HepG2 (cell line): ENCODE data around the gene EMC9. TPM values are rescaled to one million over a fixed set of nuclear protein-coding genes. Genes with fewer than 3 reads are reported as not detected.

Source experiments
- FLYWCH1 ChIP-seq: sonication (generic); formaldehyde crosslinking; IDR thresholded peaks from 2 replicates; pipeline ENCODE4 v1.8.1; 2023; ENCODE audit warnings: mild to moderate bottlenecking, missing genetic modification reagents
- FOXO1 ChIP-seq: sonication (generic); formaldehyde crosslinking; IDR thresholded peaks from 2 replicates; pipeline ENCODE4 v1.4.0; 2020; ENCODE audit warnings: missing genetic modification reagents
- JARID2 ChIP-seq: sonication (generic); formaldehyde crosslinking; IDR thresholded peaks from 2 replicates; pipeline ENCODE4 v1.8.1; 2023; ENCODE audit warnings: missing genetic modification reagents, inconsistent platforms; ENCODE audit not compliant: insufficient replicate concordance
- JDP2 ChIP-seq: sonication (generic); formaldehyde crosslinking; IDR thresholded peaks from 2 replicates; pipeline ENCODE4 v1.8.1; 2022; ENCODE audit warnings: missing genetic modification reagents, borderline replicate concordance
- KAT8 ChIP-seq: IDR thresholded peaks from 2 replicates; pipeline ENCODE4 v1.6.1; 2016; ENCODE audit warnings: missing genetic modification reagents, missing compliant biosample characterization
- KDM3A ChIP-seq: IDR thresholded peaks from 2 replicates; pipeline ENCODE4 v1.6.1; 2018; ENCODE audit warnings: low read depth, missing compliant biosample characterization
- NFKBIZ ChIP-seq: IDR thresholded peaks from 2 replicates; pipeline ENCODE4 v1.6.1; 2018; ENCODE audit warnings: missing genetic modification reagents, missing compliant biosample characterization
- PHF5A ChIP-seq: IDR thresholded peaks from one replicate; pipeline ENCODE4 v1.6.1; 2018; ENCODE audit warnings: low read depth, missing genetic modification reagents; ENCODE audit not compliant: unreplicated experiment
- RARG ChIP-seq: sonication (generic); formaldehyde crosslinking; IDR thresholded peaks from 2 replicates; pipeline ENCODE4 v1.4.0; 2020; ENCODE audit warnings: low read depth, mild to moderate bottlenecking, missing genetic modification reagents
- RFXAP ChIP-seq: sonication (generic); formaldehyde crosslinking; IDR thresholded peaks from 2 replicates; pipeline ENCODE4 v1.4.0; 2020; ENCODE audit warnings: missing genetic modification reagents, borderline replicate concordance
- SIX4 ChIP-seq: sonication (generic); formaldehyde crosslinking; IDR thresholded peaks from 2 replicates; pipeline ENCODE4 v1.4.0; 2020; ENCODE audit warnings: missing genetic modification reagents
- SMAD9 ChIP-seq: sonication (generic); formaldehyde crosslinking; IDR thresholded peaks from 2 replicates; pipeline ENCODE4 v1.5.1; 2020; ENCODE audit warnings: mild to moderate bottlenecking, missing genetic modification reagents
- THAP11 ChIP-seq: IDR thresholded peaks from 2 replicates; pipeline ENCODE4 v1.6.1; 2016; ENCODE audit warnings: missing biosample characterization, missing genetic modification reagents
- ZNF550 ChIP-seq: sonication (generic); formaldehyde crosslinking; IDR thresholded peaks from 2 replicates; pipeline ENCODE4 v1.4.0; 2020; ENCODE audit warnings: mild to moderate bottlenecking, missing genetic modification reagents, borderline replicate concordance
- ZSCAN9 ChIP-seq: IDR thresholded peaks from 2 replicates; pipeline ENCODE4 v1.6.1; 2016; ENCODE audit warnings: borderline replicate concordance
- polyA plus RNA-seq, 8 experiments: library from polyadenylated mRNA; depleted of rRNA in 3 of 8; stranded (reverse) in 7 of 8; unstranded in 1 of 8; fragments of >200 nt; fragmentation: Illumina TruSeq in 4 of 8; extraction: Trizol in 4 of 8; gene quantifications; 2 replicates each; pipeline versions ENCODE4 v1.2.1 to v1.2.3, GENCODE V29; 2011 to 2016; ENCODE audit warnings: low read depth in 4 of 8, missing spikeins in 1 of 8, mixed read lengths in 1 of 8; ENCODE audit not compliant: insufficient read depth in 1 of 8
- total RNA-seq, 5 experiments: library from RNA; depleted of rRNA; stranded (reverse); fragments of >200 nt; fragmentation: Illumina TruSeq; extraction: Trizol; gene quantifications; 2 replicates each; pipeline ENCODE4 v1.2.3, GENCODE V29; 2016; ENCODE audit warnings: low read depth in 1 of 5
- TF ChIP-seq, protein P1 (sequence below), 2 experiments: fragments of 450-650 bp in 1 of 2; sonication (generic) in 1 of 2; formaldehyde crosslinking; IDR thresholded peaks; 2 replicates each; pipeline versions ENCODE4 v1.5.0 to v1.8.0; 2020 to 2022; ENCODE audit warnings: mild to moderate bottlenecking in 1 of 2, missing genetic modification reagents in 1 of 2
- TF ChIP-seq, protein P2 (sequence below): sonication (generic); formaldehyde crosslinking; conservative IDR thresholded peaks from 2 replicates; pipeline ENCODE4 v1.4.0; 2020; ENCODE audit warnings: mild to moderate bottlenecking, missing genetic modification reagents, moderate library complexity
- TF ChIP-seq, protein P3 (sequence below): sonication (generic); formaldehyde crosslinking; IDR thresholded peaks from 2 replicates; pipeline ENCODE4 v1.4.0; 2020; ENCODE audit warnings: mild to moderate bottlenecking, missing genetic modification reagents
- TF ChIP-seq, protein P4 (sequence below): sonication (generic); formaldehyde crosslinking; IDR thresholded peaks from 2 replicates; pipeline ENCODE4 v1.5.0; 2020; ENCODE audit warnings: missing genetic modification reagents

EMC9 gene
- total and polyA plus RNA-seq, 2 of the 13 experiments (the other 11 are each of a cell fraction or from before 2014, with no cell fraction given) = 60.5 to 78.7 TPM

DNA sequence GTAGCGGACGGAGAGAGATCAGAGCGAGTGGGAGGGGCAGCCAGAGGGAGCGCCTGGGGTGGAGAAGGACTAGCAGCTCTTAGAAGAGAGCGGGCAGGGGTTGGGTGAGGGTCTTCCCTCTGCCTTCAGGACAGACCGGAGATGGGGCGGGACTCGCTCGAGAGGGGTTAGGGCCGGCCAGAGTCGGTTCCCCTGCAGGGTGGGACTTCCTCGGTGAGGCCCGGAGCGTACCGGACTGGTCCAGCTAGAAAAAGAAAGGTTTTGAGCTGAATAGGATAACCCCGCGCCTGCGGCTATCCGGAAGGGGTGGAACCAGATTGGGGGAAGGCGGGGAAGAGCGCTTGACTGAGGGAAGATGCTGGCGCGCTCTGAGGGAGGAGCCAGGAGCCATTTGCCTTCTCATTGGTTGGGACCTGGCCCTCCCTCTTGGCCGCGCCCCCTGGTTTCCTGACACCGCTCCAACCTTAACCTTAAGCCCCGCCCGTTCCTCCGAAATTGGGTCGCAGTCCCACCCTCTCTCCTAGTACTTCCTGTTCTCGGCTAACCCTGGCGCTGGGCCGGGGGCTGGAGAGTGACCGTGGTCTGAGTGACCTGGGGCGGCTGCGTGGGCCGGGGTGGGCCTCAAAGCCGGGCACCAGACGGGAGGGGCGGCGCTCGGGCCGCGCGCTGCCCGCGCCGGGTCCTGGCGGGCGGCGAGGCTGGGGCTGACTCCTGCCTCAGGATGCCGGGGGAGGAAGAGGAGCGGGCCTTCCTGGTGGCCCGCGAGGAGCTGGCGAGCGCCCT lies 5.8 kb upstream of the EMC9 start, which contains the start of gene RNF31 (continued):
- peak; percentile 26 for TF ChIP-seq PHF5A
- TF ChIP-seq FOXO1 (CRISPR knock-in tag) = peak; percentile 71
- TF ChIP-seq SMAD9 = no peak
- peak; percentile 55; the same call in 1 of the 2 replicates for TF ChIP-seq RFXAP (CRISPR knock-in tag)
- no peak for TF ChIP-seq FLYWCH1 (CRISPR knock-in tag)
- TF ChIP-seq RARG = peak; percentile 44; the same call in 1 of the 2 replicates
- TF ChIP-seq, protein P1, sequence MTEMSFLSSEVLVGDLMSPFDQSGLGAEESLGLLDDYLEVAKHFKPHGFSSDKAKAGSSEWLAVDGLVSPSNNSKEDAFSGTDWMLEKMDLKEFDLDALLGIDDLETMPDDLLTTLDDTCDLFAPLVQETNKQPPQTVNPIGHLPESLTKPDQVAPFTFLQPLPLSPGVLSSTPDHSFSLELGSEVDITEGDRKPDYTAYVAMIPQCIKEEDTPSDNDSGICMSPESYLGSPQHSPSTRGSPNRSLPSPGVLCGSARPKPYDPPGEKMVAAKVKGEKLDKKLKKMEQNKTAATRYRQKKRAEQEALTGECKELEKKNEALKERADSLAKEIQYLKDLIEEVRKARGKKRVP (CRISPR knock-in tag; IDR thresholded peaks at IDR 0.05) = no peak
- no peak for TF ChIP-seq JDP2 (CRISPR knock-in tag)
- TF ChIP-seq KDM3A (CRISPR knock-in tag) = no peak
- TF ChIP-seq KAT8 (CRISPR knock-in tag) = peak; percentile 84
- TF ChIP-seq, protein P2, sequence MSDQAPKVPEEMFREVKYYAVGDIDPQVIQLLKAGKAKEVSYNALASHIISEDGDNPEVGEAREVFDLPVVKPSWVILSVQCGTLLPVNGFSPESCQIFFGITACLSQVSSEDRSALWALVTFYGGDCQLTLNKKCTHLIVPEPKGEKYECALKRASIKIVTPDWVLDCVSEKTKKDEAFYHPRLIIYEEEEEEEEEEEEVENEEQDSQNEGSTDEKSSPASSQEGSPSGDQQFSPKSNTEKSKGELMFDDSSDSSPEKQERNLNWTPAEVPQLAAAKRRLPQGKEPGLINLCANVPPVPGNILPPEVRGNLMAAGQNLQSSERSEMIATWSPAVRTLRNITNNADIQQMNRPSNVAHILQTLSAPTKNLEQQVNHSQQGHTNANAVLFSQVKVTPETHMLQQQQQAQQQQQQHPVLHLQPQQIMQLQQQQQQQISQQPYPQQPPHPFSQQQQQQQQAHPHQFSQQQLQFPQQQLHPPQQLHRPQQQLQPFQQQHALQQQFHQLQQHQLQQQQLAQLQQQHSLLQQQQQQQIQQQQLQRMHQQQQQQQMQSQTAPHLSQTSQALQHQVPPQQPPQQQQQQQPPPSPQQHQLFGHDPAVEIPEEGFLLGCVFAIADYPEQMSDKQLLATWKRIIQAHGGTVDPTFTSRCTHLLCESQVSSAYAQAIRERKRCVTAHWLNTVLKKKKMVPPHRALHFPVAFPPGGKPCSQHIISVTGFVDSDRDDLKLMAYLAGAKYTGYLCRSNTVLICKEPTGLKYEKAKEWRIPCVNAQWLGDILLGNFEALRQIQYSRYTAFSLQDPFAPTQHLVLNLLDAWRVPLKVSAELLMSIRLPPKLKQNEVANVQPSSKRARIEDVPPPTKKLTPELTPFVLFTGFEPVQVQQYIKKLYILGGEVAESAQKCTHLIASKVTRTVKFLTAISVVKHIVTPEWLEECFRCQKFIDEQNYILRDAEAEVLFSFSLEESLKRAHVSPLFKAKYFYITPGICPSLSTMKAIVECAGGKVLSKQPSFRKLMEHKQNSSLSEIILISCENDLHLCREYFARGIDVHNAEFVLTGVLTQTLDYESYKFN = peak; percentile 11; the same call in 1 of the 2 replicates
- TF ChIP-seq, protein P3, sequence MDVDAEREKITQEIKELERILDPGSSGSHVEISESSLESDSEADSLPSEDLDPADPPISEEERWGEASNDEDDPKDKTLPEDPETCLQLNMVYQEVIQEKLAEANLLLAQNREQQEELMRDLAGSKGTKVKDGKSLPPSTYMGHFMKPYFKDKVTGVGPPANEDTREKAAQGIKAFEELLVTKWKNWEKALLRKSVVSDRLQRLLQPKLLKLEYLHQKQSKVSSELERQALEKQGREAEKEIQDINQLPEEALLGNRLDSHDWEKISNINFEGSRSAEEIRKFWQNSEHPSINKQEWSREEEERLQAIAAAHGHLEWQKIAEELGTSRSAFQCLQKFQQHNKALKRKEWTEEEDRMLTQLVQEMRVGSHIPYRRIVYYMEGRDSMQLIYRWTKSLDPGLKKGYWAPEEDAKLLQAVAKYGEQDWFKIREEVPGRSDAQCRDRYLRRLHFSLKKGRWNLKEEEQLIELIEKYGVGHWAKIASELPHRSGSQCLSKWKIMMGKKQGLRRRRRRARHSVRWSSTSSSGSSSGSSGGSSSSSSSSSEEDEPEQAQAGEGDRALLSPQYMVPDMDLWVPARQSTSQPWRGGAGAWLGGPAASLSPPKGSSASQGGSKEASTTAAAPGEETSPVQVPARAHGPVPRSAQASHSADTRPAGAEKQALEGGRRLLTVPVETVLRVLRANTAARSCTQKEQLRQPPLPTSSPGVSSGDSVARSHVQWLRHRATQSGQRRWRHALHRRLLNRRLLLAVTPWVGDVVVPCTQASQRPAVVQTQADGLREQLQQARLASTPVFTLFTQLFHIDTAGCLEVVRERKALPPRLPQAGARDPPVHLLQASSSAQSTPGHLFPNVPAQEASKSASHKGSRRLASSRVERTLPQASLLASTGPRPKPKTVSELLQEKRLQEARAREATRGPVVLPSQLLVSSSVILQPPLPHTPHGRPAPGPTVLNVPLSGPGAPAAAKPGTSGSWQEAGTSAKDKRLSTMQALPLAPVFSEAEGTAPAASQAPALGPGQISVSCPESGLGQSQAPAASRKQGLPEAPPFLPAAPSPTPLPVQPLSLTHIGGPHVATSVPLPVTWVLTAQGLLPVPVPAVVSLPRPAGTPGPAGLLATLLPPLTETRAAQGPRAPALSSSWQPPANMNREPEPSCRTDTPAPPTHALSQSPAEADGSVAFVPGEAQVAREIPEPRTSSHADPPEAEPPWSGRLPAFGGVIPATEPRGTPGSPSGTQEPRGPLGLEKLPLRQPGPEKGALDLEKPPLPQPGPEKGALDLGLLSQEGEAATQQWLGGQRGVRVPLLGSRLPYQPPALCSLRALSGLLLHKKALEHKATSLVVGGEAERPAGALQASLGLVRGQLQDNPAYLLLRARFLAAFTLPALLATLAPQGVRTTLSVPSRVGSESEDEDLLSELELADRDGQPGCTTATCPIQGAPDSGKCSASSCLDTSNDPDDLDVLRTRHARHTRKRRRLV (CRISPR knock-in tag) = no peak; the same call in 1 of the 2 replicates
- TF ChIP-seq ZNF550 (CRISPR knock-in tag) = peak; percentile 99
- no peak for TF ChIP-seq ZSCAN9 (CRISPR knock-in tag)
- TF ChIP-seq JARID2 (CRISPR knock-in tag) = no peak
- TF ChIP-seq SIX4 = peak; percentile 51
- TF ChIP-seq, protein P4, sequence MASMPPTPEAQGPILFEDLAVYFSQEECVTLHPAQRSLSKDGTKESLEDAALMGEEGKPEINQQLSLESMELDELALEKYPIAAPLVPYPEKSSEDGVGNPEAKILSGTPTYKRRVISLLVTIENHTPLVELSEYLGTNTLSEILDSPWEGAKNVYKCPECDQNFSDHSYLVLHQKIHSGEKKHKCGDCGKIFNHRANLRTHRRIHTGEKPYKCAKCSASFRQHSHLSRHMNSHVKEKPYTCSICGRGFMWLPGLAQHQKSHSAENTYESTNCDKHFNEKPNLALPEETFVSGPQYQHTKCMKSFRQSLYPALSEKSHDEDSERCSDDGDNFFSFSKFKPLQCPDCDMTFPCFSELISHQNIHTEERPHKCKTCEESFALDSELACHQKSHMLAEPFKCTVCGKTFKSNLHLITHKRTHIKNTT (CRISPR knock-in tag) = 0 out of 2 replicates have a peak, but pooled peaks have one; percentile 88
- TF ChIP-seq THAP11 (CRISPR knock-in tag) = peak; percentile 89
- peak; percentile 81 for TF ChIP-seq NFKBIZ (CRISPR knock-in tag)
